ENCODE results near the gene ANTXRL. TPM values are rescaled to one million over a fixed set of nuclear protein-coding genes. Genes with fewer than 3 reads are reported as not detected.

Gene ANTXRL
- total RNA-seq, 4 donors from 2014 or later: not detected

DNA sequence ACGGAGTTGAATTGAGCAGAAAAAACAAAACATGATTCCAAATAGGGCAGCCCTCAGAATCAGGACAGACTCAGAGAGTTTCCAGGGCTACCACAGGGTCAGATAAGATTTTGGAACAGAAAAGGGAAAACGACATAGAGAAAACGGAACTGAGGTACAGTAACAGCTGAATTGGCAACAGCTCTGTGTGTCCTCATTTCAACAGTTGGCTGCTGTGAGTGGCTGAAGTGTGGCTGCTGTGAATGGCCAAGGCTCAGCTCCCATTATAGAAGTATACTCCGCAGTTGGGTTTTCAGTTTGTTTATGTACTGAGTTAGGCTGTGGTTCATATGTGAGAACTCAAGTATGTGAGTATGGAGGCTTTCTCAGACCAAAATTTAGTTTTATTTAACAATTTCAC, 32.0 kb downstream of the ANTXRL start:
- no peak overlapping the region for H3K27ac ChIP-seq
- H3K27me3 ChIP-seq: no peaks in the 10 kb centered on the region
- no peaks in the 10 kb centered on the region for H3K36me3 ChIP-seq
- TF ChIP-seq POLR2A (IDR thresholded peaks at IDR 0.05) (no peak), EP300 (IDR thresholded peaks at IDR 0.05) (no peak)
- TF ChIP-seq, protein P1, sequence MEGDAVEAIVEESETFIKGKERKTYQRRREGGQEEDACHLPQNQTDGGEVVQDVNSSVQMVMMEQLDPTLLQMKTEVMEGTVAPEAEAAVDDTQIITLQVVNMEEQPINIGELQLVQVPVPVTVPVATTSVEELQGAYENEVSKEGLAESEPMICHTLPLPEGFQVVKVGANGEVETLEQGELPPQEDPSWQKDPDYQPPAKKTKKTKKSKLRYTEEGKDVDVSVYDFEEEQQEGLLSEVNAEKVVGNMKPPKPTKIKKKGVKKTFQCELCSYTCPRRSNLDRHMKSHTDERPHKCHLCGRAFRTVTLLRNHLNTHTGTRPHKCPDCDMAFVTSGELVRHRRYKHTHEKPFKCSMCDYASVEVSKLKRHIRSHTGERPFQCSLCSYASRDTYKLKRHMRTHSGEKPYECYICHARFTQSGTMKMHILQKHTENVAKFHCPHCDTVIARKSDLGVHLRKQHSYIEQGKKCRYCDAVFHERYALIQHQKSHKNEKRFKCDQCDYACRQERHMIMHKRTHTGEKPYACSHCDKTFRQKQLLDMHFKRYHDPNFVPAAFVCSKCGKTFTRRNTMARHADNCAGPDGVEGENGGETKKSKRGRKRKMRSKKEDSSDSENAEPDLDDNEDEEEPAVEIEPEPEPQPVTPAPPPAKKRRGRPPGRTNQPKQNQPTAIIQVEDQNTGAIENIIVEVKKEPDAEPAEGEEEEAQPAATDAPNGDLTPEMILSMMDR (IDR thresholded peaks at IDR 0.05): no peak
- no peak for DNase-seq (ENCODE audit: low spot score in 2 of 2)
- no peaks in the 10 kb centered on the region for H3K4me1 ChIP-seq
- 69 to 71% methylated on average over 4 of the region's 4 CpGs for WGBS, 2 donors
- no peaks in the 10 kb centered on the region for H3K9me3 ChIP-seq
- H3K4me3 ChIP-seq: no peak overlapping the region

DNA sequence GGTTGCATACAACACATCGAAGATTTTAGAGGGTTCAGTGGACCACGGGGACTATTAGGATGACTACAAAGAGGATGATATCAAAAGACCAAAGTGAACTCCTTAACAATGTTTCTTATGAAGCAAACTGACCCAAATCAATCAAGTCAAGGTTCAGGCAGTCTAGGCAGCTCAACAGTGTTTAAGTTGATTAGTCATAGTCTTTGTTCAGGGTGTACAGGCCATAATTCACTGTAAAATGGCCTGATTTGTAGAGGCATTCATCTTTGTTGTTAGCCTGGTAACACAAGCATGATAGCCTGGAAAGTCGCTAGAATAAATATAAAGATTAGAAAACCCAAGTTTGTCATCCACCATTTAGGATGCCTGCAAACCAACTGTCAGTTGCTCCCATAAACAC, 32.6 kb downstream of the ANTXRL start:
- H3K27me3 ChIP-seq: no peaks in the 10 kb centered on the region
- no peak overlapping the region for H3K4me3 ChIP-seq
- TF ChIP-seq EP300 (IDR thresholded peaks at IDR 0.05): no peak
- H3K9me3 ChIP-seq: no peaks in the 10 kb centered on the region
- no peak for DNase-seq (ENCODE audit: low spot score in 2 of 2)
- WGBS, 2 donors: 50 to 70% methylated on average over 3 of the region's 3 CpGs
- H3K36me3 ChIP-seq: no peaks in the 10 kb centered on the region
- H3K4me1 ChIP-seq: no peaks in the 10 kb centered on the region
- no peak overlapping the region for H3K27ac ChIP-seq

DNA sequence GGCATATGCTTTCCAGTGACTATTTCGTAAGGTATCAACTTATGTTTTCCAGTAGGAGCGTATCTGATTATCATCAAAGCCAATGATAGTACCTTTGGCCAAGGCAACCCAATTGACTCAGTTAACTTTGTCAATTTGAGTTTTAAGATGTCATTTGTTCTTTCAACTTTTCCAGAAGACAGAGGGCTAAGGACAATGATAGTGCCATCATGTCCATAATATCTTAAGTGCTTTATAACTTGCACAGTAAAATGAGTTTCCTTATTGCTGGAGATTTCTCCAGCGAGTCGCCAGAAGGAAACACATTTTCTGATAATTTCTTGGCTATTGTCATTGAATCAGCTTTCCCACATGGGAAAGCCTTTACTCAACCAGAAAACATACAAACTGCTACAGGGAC, 35.0 kb downstream of the ANTXRL start:
- TF ChIP-seq EP300 (IDR thresholded peaks at IDR 0.05) (no peak), POLR2A (IDR thresholded peaks at IDR 0.05) (no peak)
- TF ChIP-seq, protein P1 (IDR thresholded peaks at IDR 0.05): no peak
- no peaks in the 10 kb centered on the region for H3K27me3 ChIP-seq
- no peak overlapping the region for H3K4me3 ChIP-seq
- WGBS, 2 donors: 93 to 96% methylated on average over 4 of the region's 4 CpGs
- DNase-seq (ENCODE audit: low spot score in 2 of 2): no peak
- no peaks in the 10 kb centered on the region for H3K9me3 ChIP-seq
- no peaks in the 10 kb centered on the region for H3K36me3 ChIP-seq
- no peak overlapping the region for H3K27ac ChIP-seq
- no peaks in the 10 kb centered on the region for H3K4me1 ChIP-seq

DNA sequence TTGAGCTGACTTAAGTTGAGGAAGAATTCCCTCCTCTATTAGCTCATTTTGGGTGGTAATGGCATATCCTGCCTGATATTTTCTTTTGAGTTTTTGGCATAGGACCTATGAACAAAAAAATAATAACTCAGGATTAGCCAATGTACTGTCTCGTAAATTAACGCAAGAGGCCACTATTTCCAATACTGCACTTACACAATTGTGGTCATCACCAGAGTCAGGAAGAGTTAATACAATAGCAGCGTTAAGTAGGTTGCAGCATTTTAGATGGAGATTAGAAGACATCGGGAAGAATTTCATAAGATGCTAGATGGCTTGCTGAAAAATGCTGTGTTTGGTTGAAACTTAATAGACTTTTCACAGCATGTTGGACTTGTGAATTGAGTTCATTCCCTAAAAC, 36.4 kb downstream of the ANTXRL start:
- DNase-seq (ENCODE audit: low spot score in 2 of 2): no peak
- Histone ChIP-seq H3K27me3 (no peaks in the 10 kb centered on the region), H3K27ac (no peak overlapping the region), H3K36me3 (no peaks in the 10 kb centered on the region), H3K9me3 (no peaks in the 10 kb centered on the region), H3K4me3 (no peak overlapping the region), H3K4me1 (no peaks in the 10 kb centered on the region)
- TF ChIP-seq EP300 (IDR thresholded peaks at IDR 0.05): no peak
- TF ChIP-seq POLR2A (IDR thresholded peaks at IDR 0.05): no peak
- TF ChIP-seq, protein P1 (IDR thresholded peaks at IDR 0.05): no peak
- WGBS, 2 donors: 80 to 84% methylated on average over 4 of the region's 4 CpGs

DNA sequence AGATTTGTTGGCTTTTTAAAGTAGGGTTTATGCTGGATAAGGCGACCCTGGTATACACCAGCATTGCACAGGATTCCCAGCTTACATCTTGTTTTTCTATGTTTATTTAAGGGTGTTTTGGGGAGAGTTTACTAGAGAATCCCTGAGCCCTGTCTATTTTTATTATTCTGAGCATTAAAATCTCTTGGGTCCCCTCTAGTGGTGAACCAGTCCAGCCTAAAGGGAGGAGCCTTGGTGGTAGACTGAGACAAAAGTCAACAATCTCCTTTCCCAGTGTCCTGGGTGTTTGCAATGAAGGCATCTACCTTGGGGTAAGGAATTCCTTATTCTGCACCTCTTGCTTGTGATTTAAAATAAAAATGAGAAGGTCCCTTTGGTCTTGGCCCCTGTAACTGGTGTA, 38.2 kb downstream of the ANTXRL start:
- Histone ChIP-seq H3K4me1 (peaks cover 0 to 9% (median 0%) of the 10 kb centered on the region in 4 donors), H3K4me3 (no peak overlapping the region), H3K27me3 (no peaks in the 10 kb centered on the region), H3K9me3 (no peaks in the 10 kb centered on the region), H3K36me3 (no peaks in the 10 kb centered on the region), H3K27ac (no peak overlapping the region)
- TF ChIP-seq, protein P1 (IDR thresholded peaks at IDR 0.05): peak in 4 of 5 experiments; percentile 7 to 20 (median 18)
- TF ChIP-seq POLR2A (IDR thresholded peaks at IDR 0.05) (no peak), EP300 (IDR thresholded peaks at IDR 0.05) (no peak)
- DNase-seq (ENCODE audit: low spot score in 2 of 2): no peak
- WGBS, 2 donors: 89 to 95% methylated on average over 1 of the region's 1 CpG

DNA sequence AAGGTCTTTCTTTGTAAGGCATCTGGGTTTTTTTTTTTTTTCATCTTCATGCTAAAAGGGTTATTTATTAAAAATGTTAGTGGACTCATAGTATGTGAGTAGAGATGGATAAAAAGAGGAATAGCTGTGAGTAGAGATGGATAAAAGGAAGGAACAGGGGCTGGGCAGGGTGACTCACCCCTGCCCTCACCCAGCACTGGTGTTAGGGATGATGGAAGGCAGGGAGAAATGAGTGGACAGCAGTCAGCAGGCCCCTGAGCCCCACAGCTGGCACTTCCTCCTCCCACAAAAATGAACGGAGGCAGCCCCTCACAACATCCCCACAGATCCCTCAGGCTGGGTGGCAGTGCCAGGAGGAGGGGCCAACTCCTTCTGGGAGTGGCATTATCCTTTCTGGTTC, 39.3 kb downstream of the ANTXRL start:
- Histone ChIP-seq H3K27me3 (no peaks in the 10 kb centered on the region), H3K4me3 (no peak overlapping the region), H3K36me3 (no peaks in the 10 kb centered on the region), H3K9me3 (no peaks in the 10 kb centered on the region), H3K4me1 (peaks cover 0 to 9% (median 0%) of the 10 kb centered on the region in 4 donors), H3K27ac (no peak overlapping the region)
- TF ChIP-seq EP300 (IDR thresholded peaks at IDR 0.05) (no peak), POLR2A (IDR thresholded peaks at IDR 0.05) (no peak)
- TF ChIP-seq, protein P1 (IDR thresholded peaks at IDR 0.05): no peak
- WGBS, 2 donors: 38 to 45% methylated on average over 1 of the region's 1 CpG
- no peak for DNase-seq (ENCODE audit: low spot score in 2 of 2)

Measured in tibial nerve (tissue), 4 donors.